ENCODE data around the gene USP28.

DNA sequence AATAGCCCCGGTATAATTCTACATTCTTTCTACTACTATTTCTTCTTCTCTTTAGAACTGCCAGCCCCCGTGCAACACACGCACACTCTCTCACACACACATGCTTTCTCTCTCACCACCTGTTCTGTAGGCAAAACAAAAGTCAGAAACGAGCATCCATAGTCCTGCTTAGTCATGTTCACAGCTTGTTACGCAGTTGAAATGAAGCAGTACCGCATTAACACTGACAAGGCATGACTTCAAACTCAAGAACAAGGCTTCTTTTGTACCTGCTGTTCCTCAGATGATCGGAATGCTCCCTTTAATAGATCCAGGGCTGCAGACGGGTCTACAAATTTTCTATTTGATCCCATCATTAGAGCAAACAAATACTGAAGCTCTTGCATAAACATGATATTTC is 42.2 kb downstream of the USP28 start:
- TF ChIP-seq, protein P1, sequence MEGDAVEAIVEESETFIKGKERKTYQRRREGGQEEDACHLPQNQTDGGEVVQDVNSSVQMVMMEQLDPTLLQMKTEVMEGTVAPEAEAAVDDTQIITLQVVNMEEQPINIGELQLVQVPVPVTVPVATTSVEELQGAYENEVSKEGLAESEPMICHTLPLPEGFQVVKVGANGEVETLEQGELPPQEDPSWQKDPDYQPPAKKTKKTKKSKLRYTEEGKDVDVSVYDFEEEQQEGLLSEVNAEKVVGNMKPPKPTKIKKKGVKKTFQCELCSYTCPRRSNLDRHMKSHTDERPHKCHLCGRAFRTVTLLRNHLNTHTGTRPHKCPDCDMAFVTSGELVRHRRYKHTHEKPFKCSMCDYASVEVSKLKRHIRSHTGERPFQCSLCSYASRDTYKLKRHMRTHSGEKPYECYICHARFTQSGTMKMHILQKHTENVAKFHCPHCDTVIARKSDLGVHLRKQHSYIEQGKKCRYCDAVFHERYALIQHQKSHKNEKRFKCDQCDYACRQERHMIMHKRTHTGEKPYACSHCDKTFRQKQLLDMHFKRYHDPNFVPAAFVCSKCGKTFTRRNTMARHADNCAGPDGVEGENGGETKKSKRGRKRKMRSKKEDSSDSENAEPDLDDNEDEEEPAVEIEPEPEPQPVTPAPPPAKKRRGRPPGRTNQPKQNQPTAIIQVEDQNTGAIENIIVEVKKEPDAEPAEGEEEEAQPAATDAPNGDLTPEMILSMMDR (IDR thresholded peaks at IDR 0.05): no peak
- TF ChIP-seq POLR2A (IDR thresholded peaks at IDR 0.05): no peak
